OCI-LY1 (cell line): Measurements from ENCODE around the gene ARAP1.

Source experiments
- H2AFZ ChIP-seq: fragments of 200-600 bp; sonication (generic), shearing (Covaris generic); 2 replicates; pipeline ENCODE4 v1.6.0; 2014; ENCODE audit warnings: antibody characterized with exemption, mild to moderate bottlenecking, low read length
- H3F3A ChIP-seq: fragments of 200-600 bp; sonication (generic), shearing (Covaris generic); 2 replicates; pipeline ENCODE4 v1.6.0; 2014; ENCODE audit warnings: mild to moderate bottlenecking, antibody characterized with exemption, low read length, moderate library complexity; ENCODE audit not compliant: insufficient read depth
- H3K27ac ChIP-seq: fragments of 200-600 bp; sonication (generic); 2 replicates; pipeline ENCODE4 v1.5.1; 2014; ENCODE audit warnings: low read length, mixed run types, mild to moderate bottlenecking, low read depth; ENCODE audit not compliant: poor library complexity, severe bottlenecking
- H3K27me3 ChIP-seq: fragments of 200-600 bp; sonication (generic); 2 replicates; pipeline ENCODE4 v1.6.0; 2014; ENCODE audit warnings: antibody characterized with exemption, mild to moderate bottlenecking, low read length, moderate library complexity; ENCODE audit not compliant: insufficient read depth
- H3K36me3 ChIP-seq: fragments of 200-600 bp; sonication (generic); 2 replicates; pipeline ENCODE4 v1.6.1; 2014; ENCODE audit warnings: mild to moderate bottlenecking, antibody characterized with exemption, low read length, moderate library complexity, mixed read lengths; ENCODE audit not compliant: insufficient read depth
- H3K4me1 ChIP-seq: fragments of 200-600 bp; sonication (generic); 2 replicates; pipeline ENCODE4 v1.5.1; 2014; ENCODE audit warnings: mild to moderate bottlenecking, low read length, moderate library complexity; ENCODE audit not compliant: insufficient read depth, severe bottlenecking
- H3K4me2 ChIP-seq: fragments of 200-600 bp; sonication (generic), shearing (Covaris generic); 2 replicates; pipeline ENCODE4 v1.6.1; 2014; ENCODE audit warnings: low read length
- H3K4me3 ChIP-seq: fragments of 200-600 bp; sonication (generic); 2 replicates; pipeline ENCODE4 v1.5.1; 2014; ENCODE audit warnings: low read length, low read depth, mild to moderate bottlenecking, mixed read lengths; ENCODE audit not compliant: poor library complexity, severe bottlenecking
- H3K79me2 ChIP-seq: fragments of 200-600 bp; shearing (Covaris generic); 2 replicates; pipeline ENCODE4 v1.6.1; 2016; ENCODE audit warnings: mixed run types, low read length, mixed read lengths; ENCODE audit not compliant: insufficient read depth
- H3K9ac ChIP-seq: fragments of 200-600 bp; sonication (generic), shearing (Covaris generic); 2 replicates; pipeline ENCODE4 v1.6.1; 2014; ENCODE audit warnings: mild to moderate bottlenecking, low read length, mixed read lengths
- H3K9me2 ChIP-seq: fragments of 200-600 bp; sonication (generic), shearing (Covaris generic); 2 replicates; pipeline ENCODE4 v1.6.1; 2014; ENCODE audit warnings: low read depth, mild to moderate bottlenecking, low read length, mixed read lengths
- H3K9me3 ChIP-seq: fragments of 200-600 bp; shearing (Covaris generic); 2 replicates; pipeline ENCODE4 v1.6.1; 2014; ENCODE audit warnings: low read length, mixed read lengths
- H4K20me1 ChIP-seq: fragments of 200-600 bp; sonication (generic), shearing (Covaris generic); 2 replicates; pipeline ENCODE4 v1.6.0; 2016; ENCODE audit warnings: mild to moderate bottlenecking, low read length; ENCODE audit not compliant: insufficient read depth
- CTCF ChIP-seq: fragments of 200-600 bp; sonication (generic), shearing (Covaris generic); IDR thresholded peaks from 2 replicates; pipeline ENCODE4 v1.5.1; 2017; ENCODE audit warnings: mild to moderate bottlenecking, antibody characterized with exemption, low read length, moderate library complexity, mixed read lengths
- EZH2 ChIP-seq: fragments of 200-600 bp; sonication (generic), shearing (Covaris generic); IDR thresholded peaks from 2 replicates; pipeline ENCODE4 v1.8.0; 2017; ENCODE audit warnings: borderline replicate concordance, mixed run types, mild to moderate bottlenecking, antibody characterized with exemption, low read length, moderate library complexity, mixed read lengths

The ARAP1 gene

GRCh38 chr11:72721689-72722049 is 30.5 kb downstream of the ARAP1 start:
- Histone ChIP-seq H3K79me2 (peaks cover 13% of the 10 kb centered on the region; the same call in 1 of the 2 replicates), H3K27ac (peak overlapping the region; percentile 73), H3K9ac (peak overlapping the region; percentile 82), H2AFZ (no peak overlapping the region), H3K27me3 (no peaks in the 10 kb centered on the region), H3K4me2 (peak overlapping the region; percentile 92), H3K9me3 (no peaks in the 10 kb centered on the region), H3K4me3 (peak overlapping the region; percentile 71), H3K36me3 (peaks cover 14% of the 10 kb centered on the region), H4K20me1 (no peaks in the 10 kb centered on the region), H3K9me2 (no peaks in the 10 kb centered on the region), H3F3A (no peaks in the 10 kb centered on the region), H3K4me1 (peaks cover 54% of the 10 kb centered on the region)
- TF ChIP-seq CTCF (no peak), EZH2 (no peak)

- Histone ChIP-seq H3K4me1 (peaks cover 51% of the 10 kb centered on the region), H3K9ac (peak overlapping the region; percentile 82), H3F3A (no peaks in the 10 kb centered on the region), H3K36me3 (peaks cover 14% of the 10 kb centered on the region), H2AFZ (no peak overlapping the region), H3K79me2 (peaks cover 13% of the 10 kb centered on the region; the same call in 1 of the 2 replicates), H3K9me3 (no peaks in the 10 kb centered on the region), H3K27ac (peak overlapping the region; percentile 73), H3K4me3 (peak overlapping the region; percentile 71), H3K9me2 (no peaks in the 10 kb centered on the region), H4K20me1 (no peaks in the 10 kb centered on the region), H3K4me2 (peak overlapping the region; percentile 92), H3K27me3 (no peaks in the 10 kb centered on the region)
- TF ChIP-seq CTCF (no peak), EZH2 (no peak)
These were observed 30.9 kb downstream of the ARAP1 start for GRCh38 chr11:72721276-72721675.

- peaks cover 50% of the 10 kb centered on the region for H3K4me1 ChIP-seq
- H3K9me3 ChIP-seq, result no peaks in the 10 kb centered on the region
- peak overlapping the region; percentile 82; the same call in 1 of the 2 replicates for H3K9ac ChIP-seq
- TF ChIP-seq EZH2 (no peak), CTCF (no peak)
- H3K27me3 ChIP-seq, result no peaks in the 10 kb centered on the region
- no peak overlapping the region for H2AFZ ChIP-seq
- H3K9me2 ChIP-seq, result no peaks in the 10 kb centered on the region
- H3K36me3 ChIP-seq, result peaks cover 10% of the 10 kb centered on the region; the same call in 1 of the 2 replicates
- no peaks in the 10 kb centered on the region for H4K20me1 ChIP-seq
- peak overlapping the region; percentile 73 for H3K27ac ChIP-seq
- peak overlapping the region; percentile 71 for H3K4me3 ChIP-seq
- no peaks in the 10 kb centered on the region for H3F3A ChIP-seq
- H3K79me2 ChIP-seq, result peaks cover 13% of the 10 kb centered on the region; the same call in 1 of the 2 replicates
- H3K4me2 ChIP-seq, result peak overlapping the region; percentile 92
These were observed 31.4 kb downstream of the ARAP1 start for GRCh38 chr11:72720784-72721183.
